H1 (cell line): ENCODE measurements around the gene MYRIP.

ENCODE experiments used
- CTCF ChIP-seq, 3 experiments: IDR thresholded peaks; 1 replicate in 2 of 3; 2 replicates in 1 of 3; pipeline versions ENCODE4 v1.5.1 to v1.6.1; 2011; ENCODE audit warnings: low read length in 3 of 3, mild to moderate bottlenecking in 3 of 3, inconsistent platforms in 2 of 3, low read depth in 1 of 3, moderate library complexity in 1 of 3; ENCODE audit not compliant: insufficient read depth in 1 of 3; ENCODE audit errors: control extremely low read depth in 1 of 3
- EZH2 ChIP-seq: fragments of 200-600 bp; sonication (generic); IDR thresholded peaks from 2 replicates; pipeline ENCODE4 v1.7.1; 2012; ENCODE audit warnings: low read depth, mild to moderate bottlenecking, moderate library complexity, low read length, inconsistent platforms; ENCODE audit not compliant: severe bottlenecking
- GABPA ChIP-seq: IDR thresholded peaks from 2 replicates; pipeline ENCODE4 v1.6.1; 2011; ENCODE audit warnings: mild to moderate bottlenecking, low read length, moderate library complexity, borderline replicate concordance; ENCODE audit not compliant: insufficient read depth
- JUN ChIP-seq: IDR thresholded peaks from 2 replicates; pipeline ENCODE4 v1.6.1; 2011; ENCODE audit warnings: low read depth, mild to moderate bottlenecking, improper control_type of control experiment, low read length
- JUND ChIP-seq: IDR thresholded peaks from 2 replicates; pipeline ENCODE4 v1.6.1; 2011; ENCODE audit warnings: mild to moderate bottlenecking, improper control_type of control experiment, low read length
- KDM1A ChIP-seq: fragments of 200-600, 300-600 bp; sonication (generic); IDR thresholded peaks from 2 replicates; pipeline ENCODE4 v1.7.1; 2016; ENCODE audit warnings: mild to moderate bottlenecking, low read length, borderline replicate concordance
- KDM5A ChIP-seq: fragments of 200-600 bp; IDR thresholded peaks from 2 replicates; pipeline ENCODE4 v1.7.1; 2012; ENCODE audit warnings: mild to moderate bottlenecking, low read length, inconsistent platforms, mixed read lengths
- POLR2A ChIP-seq, 2 experiments: IDR thresholded peaks; 1 replicate in 1 of 2; 2 replicates in 1 of 2; pipeline ENCODE4 v1.6.1; 2011; ENCODE audit warnings: low read depth in 2 of 2, low read length in 2 of 2, mild to moderate bottlenecking in 2 of 2; ENCODE audit errors: control extremely low read depth in 1 of 2
- POU5F1 ChIP-seq: IDR thresholded peaks from 2 replicates; pipeline ENCODE4 v1.6.1; 2011; ENCODE audit warnings: low read depth, mild to moderate bottlenecking, low read length, moderate library complexity
- RFX5 ChIP-seq: IDR thresholded peaks from 2 replicates; pipeline ENCODE4 v1.6.1; 2011; ENCODE audit warnings: low read depth, low read length, improper control_type of control experiment, borderline replicate concordance

- no peak for TF ChIP-seq JUND
- TF ChIP-seq GABPA = no peak
- no peak for TF ChIP-seq KDM1A
- no peak for TF ChIP-seq POU5F1
- no peak for TF ChIP-seq RFX5
- no peak for TF ChIP-seq JUN
- no peak for TF ChIP-seq KDM5A
- no peak for TF ChIP-seq CTCF (IDR thresholded peaks at IDR 0.05; ENCODE audit: control extremely low read depth in 1 of 3, insufficient read depth in 1 of 3, low read depth in 1 of 3, low read length in 3 of 3)
- no peak for TF ChIP-seq EZH2
- no peak for TF ChIP-seq POLR2A (IDR thresholded peaks at IDR 0.05; ENCODE audit: control extremely low read depth in 1 of 2, low read depth in 2 of 2, low read length in 2 of 2)
Observed at GRCh38 chr3:40086890-40087883, 277.8 kb downstream of the MYRIP start.
